ENCODE data around the gene ASB18.

The ASB18 gene

GRCh38 chr2:236173729-236174607 is 90.2 kb downstream of the ASB18 start:
- DNase-seq (ENCODE audit: low read depth), result no peak

GRCh38 chr2:236173036-236173728 is 91.0 kb downstream of the ASB18 start:
- no peak for DNase-seq (ENCODE audit: low read depth)

- DNase-seq (ENCODE audit: low read depth), result no peak
These were observed 91.8 kb downstream of the ASB18 start for GRCh38 chr2:236172255-236173035.

GRCh38 chr2:236171680-236172254 is 92.4 kb downstream of the ASB18 start:
- no peak for DNase-seq (ENCODE audit: low read depth)

GRCh38 chr2:236171181-236171679 is 93.0 kb downstream of the ASB18 start:
- DNase-seq (ENCODE audit: low read depth), result no peak

- DNase-seq (ENCODE audit: low read depth), result no peak
These were observed 93.5 kb downstream of the ASB18 start for GRCh38 chr2:236170590-236171165.

- no peak for DNase-seq (ENCODE audit: low read depth)
These were observed 94.2 kb downstream of the ASB18 start for GRCh38 chr2:236169741-236170589.

- DNase-seq (ENCODE audit: low read depth), result no peak
These were observed 95.0 kb downstream of the ASB18 start for GRCh38 chr2:236169151-236169721.

GRCh38 chr2:236168110-236169080 is 95.8 kb downstream of the ASB18 start, which contains the start of gene GBX2:
Gene GBX2 (minus strand): TSS chr2:236168386. CDS start chr2:236167971, 415 bp downstream.
- DNase-seq (ENCODE audit: low read depth), result no peak

GRCh38 chr2:236167297-236168109 is 96.7 kb downstream of the ASB18 start:
- no peak for DNase-seq (ENCODE audit: low read depth)

- no peak for DNase-seq (ENCODE audit: low read depth)
These were observed 97.4 kb downstream of the ASB18 start for GRCh38 chr2:236166796-236167296.

- DNase-seq (ENCODE audit: low read depth), result no peak
These were observed 98.1 kb downstream of the ASB18 start for GRCh38 chr2:236165842-236166795.

GRCh38 chr2:236164925-236165841 is 99.0 kb downstream of the ASB18 start:
- no peak for DNase-seq (ENCODE audit: low read depth)

GRCh38 chr2:236164201-236164924 is 99.8 kb downstream of the ASB18 start:
- no peak for DNase-seq (ENCODE audit: low read depth)

Data from CMK (cell line).